NB4 (cell line): ENCODE results near the gene TMEM19.

ENCODE experiments used
- POLR2A ChIP-seq: IDR thresholded peaks from 2 replicates; pipeline ENCODE4 v1.6.1; 2011; ENCODE audit warnings: mild to moderate bottlenecking; ENCODE audit not compliant: insufficient read length; ENCODE audit errors: extremely low read depth
- TF ChIP-seq, protein P1 (sequence below): IDR thresholded peaks from one replicate; pipeline ENCODE4 v1.5.1; 2012; ENCODE audit warnings: low read depth, low read length

DNA sequence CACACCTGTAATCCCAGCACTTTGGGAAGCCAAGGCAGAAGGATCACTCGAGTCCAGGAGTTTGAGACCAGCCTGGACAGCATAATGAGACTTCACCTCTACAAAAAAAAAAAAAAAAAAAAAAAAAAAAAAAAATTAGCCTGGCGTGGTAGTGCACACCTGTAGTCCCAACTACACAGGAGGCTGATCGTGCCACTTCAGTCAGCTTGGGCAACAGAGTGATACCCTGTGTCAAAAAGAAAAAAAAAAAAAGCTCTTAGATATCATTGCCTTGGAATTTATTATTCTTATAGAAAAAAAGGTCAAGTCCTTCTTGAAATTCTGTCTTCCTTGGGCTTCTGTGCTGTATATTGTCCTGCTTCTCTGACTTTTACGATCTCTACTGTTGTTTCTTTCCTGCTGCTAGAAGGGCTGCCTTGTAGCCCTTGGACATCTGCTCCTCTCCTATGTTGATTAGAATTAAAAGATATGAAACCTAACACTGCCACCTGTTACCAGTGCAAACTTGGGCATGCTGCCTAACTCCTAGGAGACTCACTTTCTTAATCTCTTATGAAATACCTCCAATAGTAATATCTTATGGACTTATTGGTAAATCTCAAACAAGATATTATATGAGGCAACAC lies 5.7 kb downstream of the TMEM19 start:
- TF ChIP-seq POLR2A: no peak
- TF ChIP-seq, protein P1, sequence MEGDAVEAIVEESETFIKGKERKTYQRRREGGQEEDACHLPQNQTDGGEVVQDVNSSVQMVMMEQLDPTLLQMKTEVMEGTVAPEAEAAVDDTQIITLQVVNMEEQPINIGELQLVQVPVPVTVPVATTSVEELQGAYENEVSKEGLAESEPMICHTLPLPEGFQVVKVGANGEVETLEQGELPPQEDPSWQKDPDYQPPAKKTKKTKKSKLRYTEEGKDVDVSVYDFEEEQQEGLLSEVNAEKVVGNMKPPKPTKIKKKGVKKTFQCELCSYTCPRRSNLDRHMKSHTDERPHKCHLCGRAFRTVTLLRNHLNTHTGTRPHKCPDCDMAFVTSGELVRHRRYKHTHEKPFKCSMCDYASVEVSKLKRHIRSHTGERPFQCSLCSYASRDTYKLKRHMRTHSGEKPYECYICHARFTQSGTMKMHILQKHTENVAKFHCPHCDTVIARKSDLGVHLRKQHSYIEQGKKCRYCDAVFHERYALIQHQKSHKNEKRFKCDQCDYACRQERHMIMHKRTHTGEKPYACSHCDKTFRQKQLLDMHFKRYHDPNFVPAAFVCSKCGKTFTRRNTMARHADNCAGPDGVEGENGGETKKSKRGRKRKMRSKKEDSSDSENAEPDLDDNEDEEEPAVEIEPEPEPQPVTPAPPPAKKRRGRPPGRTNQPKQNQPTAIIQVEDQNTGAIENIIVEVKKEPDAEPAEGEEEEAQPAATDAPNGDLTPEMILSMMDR: no peak
